GM18505 (cell line): ENCODE data around the gene GARIN6.

Experiments used
- ATAC-seq: cut with Tn5 transposase; IDR thresholded peaks from one replicate; pipeline ENCODE4 v1.9.1; 2021; ENCODE audit not compliant: unreplicated experiment
- POLR2A ChIP-seq: IDR thresholded peaks from 4 replicates; pipeline ENCODE4 v1.6.1; 2011; ENCODE audit warnings: borderline replicate concordance; ENCODE audit not compliant: insufficient read depth, insufficient read length; ENCODE audit errors: extremely low read depth

GARIN6 gene

DNA sequence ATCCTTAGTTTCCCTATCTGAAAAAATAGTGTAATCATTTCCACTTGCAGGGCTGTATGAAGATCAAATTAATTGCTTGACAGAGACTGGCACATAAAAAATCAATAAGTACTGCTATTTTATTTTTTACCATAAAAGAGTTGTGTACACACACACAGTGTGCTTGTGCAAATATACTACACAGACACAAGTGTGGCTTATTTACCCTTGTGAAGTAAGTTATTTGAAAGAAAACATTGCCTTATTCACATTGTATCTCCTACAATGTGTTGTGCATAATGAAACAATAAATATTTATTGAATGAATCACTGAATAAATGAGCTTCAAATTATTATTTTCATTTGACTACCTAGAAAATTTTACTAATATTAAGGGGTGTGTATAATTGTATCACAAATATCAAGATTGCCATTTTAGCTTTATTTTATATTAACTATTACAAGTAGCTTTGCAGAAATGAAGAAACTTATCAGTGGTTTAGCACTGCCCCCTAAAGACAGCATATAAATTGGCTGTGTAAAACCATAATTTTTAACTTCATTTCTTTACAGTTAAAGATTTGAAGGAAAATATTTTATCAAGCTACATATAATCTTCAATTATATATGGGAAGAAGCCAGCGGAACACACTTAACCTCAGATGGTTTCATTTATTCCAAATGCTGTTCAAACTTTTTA is 11.3 kb downstream of the GARIN6 start:
- ATAC-seq = no peak
- no peak for TF ChIP-seq POLR2A

DNA sequence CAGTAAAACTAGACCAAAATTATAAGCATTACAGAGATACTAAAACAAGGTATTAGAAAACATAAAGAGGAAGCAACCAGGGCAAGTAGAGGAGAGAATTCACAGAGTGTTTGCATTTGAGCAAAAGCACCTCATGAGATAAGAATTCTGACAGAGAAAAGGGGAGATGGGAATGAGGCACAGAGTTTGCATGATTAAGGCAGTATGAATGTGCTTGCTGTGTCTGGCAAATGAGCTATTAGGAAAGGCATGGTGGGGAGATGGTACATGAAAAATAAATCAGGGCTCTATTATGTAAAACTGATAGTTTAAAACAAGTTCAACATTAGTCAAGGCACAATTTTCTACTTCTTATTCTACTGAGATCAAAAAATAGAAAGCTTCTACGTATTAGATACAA is 23.1 kb downstream of the GARIN6 start:
- no peak for ATAC-seq
- TF ChIP-seq POLR2A = no peak

DNA sequence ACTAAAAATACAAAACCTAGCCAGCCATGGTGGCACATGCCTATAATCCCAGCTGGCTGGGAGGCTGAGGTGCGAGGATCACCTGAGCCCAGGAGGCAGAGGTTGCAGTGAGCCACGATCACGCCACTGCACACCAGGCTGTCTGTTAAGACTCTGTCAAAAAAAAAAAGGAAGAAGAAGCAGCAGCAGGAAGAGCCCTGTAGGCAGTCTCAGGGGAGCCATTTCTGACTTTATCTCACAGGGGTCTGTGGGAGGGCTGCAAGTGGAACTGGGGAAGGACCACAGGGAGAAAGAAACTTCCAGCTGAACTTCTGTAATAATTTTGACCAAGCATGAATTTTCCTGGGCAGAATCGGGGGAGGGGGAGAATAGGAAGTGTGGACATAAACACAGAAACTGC is 32.7 kb downstream of the GARIN6 start:
- TF ChIP-seq POLR2A = no peak
- ATAC-seq = no peak

DNA sequence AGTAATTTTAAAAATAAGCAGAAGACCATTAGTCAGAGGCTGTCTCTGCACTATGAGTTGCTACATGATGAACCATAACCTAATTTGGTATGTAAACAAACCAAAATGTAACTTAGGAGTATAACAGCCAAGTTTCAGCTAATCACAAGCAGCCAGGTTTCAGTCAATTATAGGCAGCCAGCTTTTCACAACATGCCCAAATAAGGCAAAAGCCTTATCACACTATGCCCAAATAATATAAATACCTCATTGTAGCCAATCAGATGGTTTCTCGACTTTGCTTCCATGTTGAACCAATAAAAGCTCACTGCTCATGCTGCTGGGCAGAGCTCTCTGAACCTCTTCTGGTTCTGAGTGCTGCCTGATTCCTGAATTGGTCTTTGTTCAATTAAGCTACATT is 38.6 kb downstream of the GARIN6 start:
- no peak for ATAC-seq
- TF ChIP-seq POLR2A = no peak

DNA sequence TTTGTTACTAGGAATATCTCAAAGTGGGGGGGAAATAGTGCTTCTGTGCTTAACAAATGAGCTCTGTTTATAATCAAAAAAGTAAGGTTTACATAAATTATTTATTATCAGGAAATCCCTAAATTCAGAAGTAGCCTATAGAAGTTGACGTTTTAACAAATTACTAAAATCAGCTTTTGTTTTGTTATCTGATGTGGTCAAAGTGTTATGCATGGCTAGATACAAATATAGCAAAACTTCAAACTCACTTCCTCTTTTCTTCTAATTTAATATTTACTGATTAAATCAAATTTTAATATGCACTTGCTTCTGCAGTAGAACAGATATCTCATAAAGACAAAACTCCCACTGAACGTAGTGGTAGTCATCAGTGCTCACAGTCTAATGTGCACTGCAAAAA is 47.5 kb downstream of the GARIN6 start:
- TF ChIP-seq POLR2A = no peak
- no peak for ATAC-seq
